GM12801 (cell line): ENCODE data around the gene SLC35C1.

Experiments used
- TF ChIP-seq, protein P1 (sequence below): IDR thresholded peaks from one replicate; pipeline ENCODE4 v1.5.1; 2011; ENCODE audit warnings: control low read depth; ENCODE audit not compliant: insufficient read length; ENCODE audit errors: extremely low read depth

Gene SLC35C1

DNA sequence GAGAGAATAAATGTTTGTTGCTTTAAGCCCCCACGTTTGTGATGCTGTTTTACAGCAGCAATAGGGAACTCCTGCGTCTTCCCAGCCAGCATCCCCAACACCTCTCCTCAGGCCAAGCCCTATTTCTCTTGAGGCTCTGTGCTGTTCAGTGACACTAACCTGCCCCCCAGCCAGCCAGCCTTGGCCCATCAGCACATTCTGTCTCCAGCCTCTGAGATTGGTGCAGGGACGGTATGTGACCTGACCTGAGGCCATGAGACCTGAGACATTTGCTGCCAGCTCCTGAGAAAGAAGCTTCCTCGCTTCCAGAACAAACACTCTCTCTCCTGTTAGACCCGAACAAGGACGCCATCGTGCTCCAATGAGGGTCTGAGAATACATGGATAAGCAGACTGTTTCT lies 38.5 kb upstream of the SLC35C1 start:
- TF ChIP-seq, protein P1, sequence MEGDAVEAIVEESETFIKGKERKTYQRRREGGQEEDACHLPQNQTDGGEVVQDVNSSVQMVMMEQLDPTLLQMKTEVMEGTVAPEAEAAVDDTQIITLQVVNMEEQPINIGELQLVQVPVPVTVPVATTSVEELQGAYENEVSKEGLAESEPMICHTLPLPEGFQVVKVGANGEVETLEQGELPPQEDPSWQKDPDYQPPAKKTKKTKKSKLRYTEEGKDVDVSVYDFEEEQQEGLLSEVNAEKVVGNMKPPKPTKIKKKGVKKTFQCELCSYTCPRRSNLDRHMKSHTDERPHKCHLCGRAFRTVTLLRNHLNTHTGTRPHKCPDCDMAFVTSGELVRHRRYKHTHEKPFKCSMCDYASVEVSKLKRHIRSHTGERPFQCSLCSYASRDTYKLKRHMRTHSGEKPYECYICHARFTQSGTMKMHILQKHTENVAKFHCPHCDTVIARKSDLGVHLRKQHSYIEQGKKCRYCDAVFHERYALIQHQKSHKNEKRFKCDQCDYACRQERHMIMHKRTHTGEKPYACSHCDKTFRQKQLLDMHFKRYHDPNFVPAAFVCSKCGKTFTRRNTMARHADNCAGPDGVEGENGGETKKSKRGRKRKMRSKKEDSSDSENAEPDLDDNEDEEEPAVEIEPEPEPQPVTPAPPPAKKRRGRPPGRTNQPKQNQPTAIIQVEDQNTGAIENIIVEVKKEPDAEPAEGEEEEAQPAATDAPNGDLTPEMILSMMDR = no peak

DNA sequence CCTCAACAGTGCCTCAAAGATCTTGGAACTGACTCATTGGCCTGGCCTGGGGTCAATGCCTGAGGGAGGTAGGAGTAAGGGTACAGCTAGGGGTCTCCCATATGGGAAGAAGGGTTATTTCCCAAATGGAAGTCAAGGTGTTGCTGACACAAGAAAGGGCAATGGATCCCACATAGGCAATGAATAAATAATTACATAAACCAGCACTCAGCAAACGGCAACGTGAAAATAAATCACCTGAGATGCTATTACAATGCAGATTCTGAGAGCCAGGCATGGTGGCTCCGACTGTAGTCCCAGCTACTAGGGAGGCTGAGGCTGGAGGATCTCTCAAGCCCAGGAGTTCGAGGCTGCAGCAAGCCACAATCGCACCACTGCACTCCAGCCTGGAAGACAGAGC lies 36.5 kb upstream of the SLC35C1 start:
- TF ChIP-seq, protein P1 = no peak

DNA sequence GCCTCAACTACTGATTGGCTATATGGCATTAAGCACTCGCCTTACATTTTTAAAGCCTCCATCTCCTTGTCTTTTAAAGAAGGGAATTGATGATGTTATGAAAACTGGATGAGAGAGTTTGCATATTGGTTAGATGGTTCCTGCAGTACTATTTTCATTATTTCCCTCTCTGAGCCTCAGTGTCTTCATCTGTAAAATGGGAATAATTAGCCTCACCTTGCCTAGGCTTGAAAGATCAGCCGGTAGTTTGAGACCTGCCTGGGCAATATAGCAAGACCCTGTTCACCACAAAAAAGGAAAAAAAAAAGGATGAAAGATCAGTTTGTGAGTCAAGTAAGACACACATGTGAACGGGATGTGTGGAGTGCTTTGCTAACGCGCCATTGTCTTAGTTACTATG lies 35.0 kb upstream of the SLC35C1 start:
- TF ChIP-seq, protein P1 = no peak

DNA sequence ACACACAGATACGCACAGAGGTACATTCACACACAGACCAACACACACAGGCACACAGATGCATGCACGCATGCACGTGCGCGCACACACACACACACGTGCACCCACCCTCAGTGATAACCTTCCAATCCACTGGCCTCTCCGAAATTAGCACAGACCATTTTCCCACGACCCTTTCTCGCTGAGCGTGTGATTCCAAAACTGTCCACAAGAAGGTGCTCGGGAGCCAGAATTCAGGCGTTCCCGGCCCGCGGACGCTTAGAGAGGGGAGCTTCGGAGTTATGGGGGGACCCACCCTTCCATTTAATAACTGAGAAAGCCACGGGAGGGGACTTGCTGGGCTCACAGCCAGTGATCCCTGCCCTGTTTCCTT lies 33.8 kb upstream of the SLC35C1 start:
- TF ChIP-seq, protein P1 = no peak

DNA sequence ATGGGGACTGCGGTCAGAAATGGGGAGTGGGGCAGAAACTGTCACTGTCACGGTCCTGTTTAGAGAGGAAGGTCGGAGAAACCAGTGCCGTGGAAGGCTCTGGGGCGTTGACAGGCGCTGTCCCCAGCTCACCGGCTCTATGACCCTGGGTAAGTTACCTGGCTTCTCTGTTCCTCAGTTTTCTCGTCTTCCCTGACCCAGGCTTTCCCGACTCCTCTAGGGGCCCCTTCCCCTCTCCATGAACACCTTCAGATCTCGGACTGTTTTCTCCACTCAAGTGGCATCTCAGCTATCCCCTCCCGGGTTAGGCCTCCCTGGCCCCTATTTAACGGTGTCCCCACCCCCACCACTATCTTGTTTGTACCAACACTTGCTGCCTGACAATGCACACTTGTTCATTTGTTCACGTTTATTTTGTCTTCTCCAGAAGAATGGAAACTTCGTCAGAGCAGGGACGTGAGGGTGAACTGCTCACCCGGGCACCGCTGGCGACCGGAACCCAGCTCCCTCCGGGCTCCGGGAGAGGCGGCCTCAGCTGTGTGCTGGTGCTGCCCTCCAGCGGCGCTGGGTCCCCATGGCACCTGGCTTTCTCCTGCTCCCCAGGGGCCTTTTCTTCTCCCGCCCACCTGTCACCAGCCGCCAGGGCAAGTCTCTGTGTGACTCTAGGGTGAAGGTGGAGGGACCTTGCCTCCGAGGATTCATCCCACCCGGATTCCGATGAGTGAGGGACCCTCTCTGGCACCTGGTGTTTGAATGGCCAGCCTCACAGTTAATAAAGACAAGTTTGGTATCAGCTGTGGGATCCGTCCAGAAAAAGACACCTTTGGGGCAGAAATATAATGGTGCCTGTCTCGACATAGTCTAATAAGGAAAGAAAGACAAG lies 33.1 kb upstream of the SLC35C1 start:
- TF ChIP-seq, protein P1 = no peak

DNA sequence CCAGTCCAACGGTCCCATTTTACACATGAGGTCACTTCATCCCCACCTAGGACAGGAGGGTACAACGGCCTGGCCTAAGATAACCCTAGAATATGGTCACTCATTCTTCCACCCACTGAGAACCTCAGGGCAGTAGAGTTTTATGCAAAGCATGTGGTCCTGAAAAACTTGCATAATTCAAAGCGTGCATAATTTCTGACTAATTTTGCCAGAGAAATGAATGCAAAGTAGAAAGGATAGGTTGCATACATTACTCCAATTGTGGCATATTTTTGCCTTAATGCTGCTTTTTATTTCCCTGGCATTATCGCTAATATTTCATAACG lies 32.5 kb upstream of the SLC35C1 start:
- TF ChIP-seq, protein P1 = no peak

DNA sequence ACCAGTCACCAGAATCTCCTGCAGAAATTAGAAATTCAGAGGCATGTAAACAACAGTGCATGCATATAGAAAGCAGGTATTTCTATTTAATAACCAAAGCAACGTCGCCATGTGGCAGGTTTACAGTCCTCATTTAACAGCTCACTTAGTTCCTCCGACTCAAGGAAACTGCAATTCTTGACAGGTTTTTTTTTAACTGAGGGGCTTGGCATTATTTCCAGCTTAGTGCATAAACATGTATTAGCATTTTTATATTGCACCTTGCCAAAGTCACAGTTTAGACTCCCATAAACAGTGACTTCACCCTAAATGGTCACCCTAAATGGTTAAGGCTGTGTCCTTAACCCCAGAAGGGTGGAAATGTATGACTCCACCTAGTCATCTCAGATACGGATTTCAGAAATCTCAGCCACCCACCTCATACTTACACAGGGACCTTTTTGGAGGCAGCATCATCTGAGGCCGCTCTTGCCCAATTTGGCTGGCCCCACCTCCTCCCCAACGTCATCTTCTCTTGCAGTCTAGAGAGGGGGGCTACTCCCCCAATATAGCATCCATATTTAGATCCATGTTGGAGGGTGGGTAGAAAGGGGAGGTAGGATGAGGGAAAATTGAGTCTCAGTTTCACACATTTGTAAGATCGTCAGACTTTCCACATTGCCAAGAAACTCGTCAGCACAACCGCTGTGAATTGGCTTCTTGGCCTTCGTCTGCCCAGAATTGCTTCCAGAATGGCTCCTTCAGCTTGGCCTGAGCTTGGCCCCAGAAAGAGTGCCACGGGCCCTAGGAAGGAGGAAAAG lies 31.8 kb upstream of the SLC35C1 start:
- TF ChIP-seq, protein P1 = no peak
